Right atrium auricular region (tissue), 2 donors: ENCODE results near the gene LRRC58. TPM values are rescaled to one million over a fixed set of nuclear protein-coding genes. Genes with fewer than 3 reads are reported as not detected.

Experiments
- DNase-seq: peaks from one replicate; pipeline ENCODE4 v3.0.0-alpha.2; 2019; ENCODE audit warnings: low spot score
- H3K27ac ChIP-seq, 2 donors: fragments of 200-600 bp; sonication (generic); 1 replicate in 1 of 2; 2 replicates in 1 of 2; pipeline ENCODE4 v1.5.1; 2016 to 2019
- H3K27me3 ChIP-seq, 2 donors: fragments of 200-600 bp; sonication (generic); one replicate each; pipeline versions ENCODE4 v1.5.1 to v1.6.0; 2017 to 2019
- H3K36me3 ChIP-seq: fragments of 200-600 bp; sonication (generic); one replicate; pipeline ENCODE4 v1.5.1; 2016
- H3K4me1 ChIP-seq, 2 donors: fragments of 200-600 bp; sonication (generic); one replicate each; pipeline versions ENCODE4 v1.5.1 to v1.6.0; 2017 to 2019
- H3K4me3 ChIP-seq, 2 donors: fragments of 200-600 bp; sonication (generic); 1 replicate in 1 of 2; 2 replicates in 1 of 2; pipeline ENCODE4 v1.5.1; 2017 to 2019; ENCODE audit warnings: mild to moderate bottlenecking in 1 of 2, moderate library complexity in 1 of 2
- H3K9me3 ChIP-seq, 2 donors: fragments of 200-600 bp; sonication (generic); one replicate each; pipeline ENCODE4 v1.5.1; 2019
- CTCF ChIP-seq, 2 donors: fragments of 200-600 bp; sonication (generic); IDR thresholded peaks; one replicate each; pipeline ENCODE4 v1.5.1; 2019; ENCODE audit warnings: antibody characterized with exemption in 2 of 2
- total RNA-seq, 2 donors: library from RNA; depleted of rRNA; stranded (reverse); fragments of >200 nt; gene quantifications; one replicate each; pipeline ENCODE4 v1.1.0, GENCODE V29; 2016

The LRRC58 gene
- total RNA-seq, 2 donors from 2014 or later = 15.9 to 17.5 TPM

GRCh38 chr3:120364821-120365220 is 15.7 kb upstream of the LRRC58 start:
- no peak overlapping the region for H3K27ac ChIP-seq
- DNase-seq = no peak

GRCh38 chr3:120364101-120364500 is 14.9 kb upstream of the LRRC58 start:
- Histone ChIP-seq H3K4me3 (no peak overlapping the region), H3K36me3 (no peaks in the 10 kb centered on the region), H3K27me3 (no peaks in the 10 kb centered on the region), H3K4me1 (no peaks in the 10 kb centered on the region), H3K9me3 (no peaks in the 10 kb centered on the region), H3K27ac (no peak overlapping the region)
- TF ChIP-seq CTCF (IDR thresholded peaks at IDR 0.05) = no peak
- no peak for DNase-seq

More at GRCh38 chr3:120364821-120365220, 15.7 kb upstream of the LRRC58 start:
- TF ChIP-seq CTCF (IDR thresholded peaks at IDR 0.05) = no peak
- no peaks in the 10 kb centered on the region for H3K9me3 ChIP-seq
- H3K36me3 ChIP-seq = no peaks in the 10 kb centered on the region
- H3K27me3 ChIP-seq = no peaks in the 10 kb centered on the region
- H3K4me1 ChIP-seq = no peaks in the 10 kb centered on the region
- no peak overlapping the region for H3K4me3 ChIP-seq

GRCh38 chr3:120357807-120358206 is 8.7 kb upstream of the LRRC58 start:
- no peaks in the 10 kb centered on the region for H3K9me3 ChIP-seq
- no peaks in the 10 kb centered on the region for H3K36me3 ChIP-seq
- DNase-seq = no peak
- no peak for TF ChIP-seq CTCF (IDR thresholded peaks at IDR 0.05)
- no peak overlapping the region for H3K4me3 ChIP-seq
- no peaks in the 10 kb centered on the region for H3K4me1 ChIP-seq
- no peak overlapping the region for H3K27ac ChIP-seq
- H3K27me3 ChIP-seq = no peaks in the 10 kb centered on the region

- TF ChIP-seq CTCF (IDR thresholded peaks at IDR 0.05) = no peak
- Histone ChIP-seq H3K36me3 (no peaks in the 10 kb centered on the region), H3K27ac (no peak overlapping the region), H3K27me3 (no peaks in the 10 kb centered on the region), H3K9me3 (no peaks in the 10 kb centered on the region), H3K4me1 (peaks cover 0 to 3% of the 10 kb centered on the region in 2 donors), H3K4me3 (no peak overlapping the region)
- no peak for DNase-seq
Measured at GRCh38 chr3:120355486-120355885, 6.3 kb upstream of the LRRC58 start.

GRCh38 chr3:120353463-120353862 is 4.3 kb upstream of the LRRC58 start:
- no peak for DNase-seq
- Histone ChIP-seq H3K9me3 (no peaks in the 10 kb centered on the region), H3K27me3 (no peaks in the 10 kb centered on the region), H3K27ac (no peak overlapping the region), H3K36me3 (no peaks in the 10 kb centered on the region), H3K4me1 (peaks cover 0 to 3% of the 10 kb centered on the region in 2 donors), H3K4me3 (no peak overlapping the region)
- no peak for TF ChIP-seq CTCF (IDR thresholded peaks at IDR 0.05)

GRCh38 chr3:120352017-120352416 is 2.9 kb upstream of the LRRC58 start:
- no peak for DNase-seq
- Histone ChIP-seq H3K4me3 (no peak overlapping the region), H3K36me3 (no peaks in the 10 kb centered on the region), H3K27me3 (no peaks in the 10 kb centered on the region), H3K4me1 (peaks cover 0 to 13% of the 10 kb centered on the region in 2 donors), H3K27ac (no peak overlapping the region), H3K9me3 (no peaks in the 10 kb centered on the region)
- TF ChIP-seq CTCF (IDR thresholded peaks at IDR 0.05) = no peak
